ENCODE results near the gene ARAP2. TPM values are rescaled to one million over a fixed set of nuclear protein-coding genes. Genes with fewer than 3 reads are reported as not detected.

Gene ARAP2
- total and polyA plus RNA-seq, 8 donors, result 4.3 to 35.2 (median 6.0) TPM

DNA sequence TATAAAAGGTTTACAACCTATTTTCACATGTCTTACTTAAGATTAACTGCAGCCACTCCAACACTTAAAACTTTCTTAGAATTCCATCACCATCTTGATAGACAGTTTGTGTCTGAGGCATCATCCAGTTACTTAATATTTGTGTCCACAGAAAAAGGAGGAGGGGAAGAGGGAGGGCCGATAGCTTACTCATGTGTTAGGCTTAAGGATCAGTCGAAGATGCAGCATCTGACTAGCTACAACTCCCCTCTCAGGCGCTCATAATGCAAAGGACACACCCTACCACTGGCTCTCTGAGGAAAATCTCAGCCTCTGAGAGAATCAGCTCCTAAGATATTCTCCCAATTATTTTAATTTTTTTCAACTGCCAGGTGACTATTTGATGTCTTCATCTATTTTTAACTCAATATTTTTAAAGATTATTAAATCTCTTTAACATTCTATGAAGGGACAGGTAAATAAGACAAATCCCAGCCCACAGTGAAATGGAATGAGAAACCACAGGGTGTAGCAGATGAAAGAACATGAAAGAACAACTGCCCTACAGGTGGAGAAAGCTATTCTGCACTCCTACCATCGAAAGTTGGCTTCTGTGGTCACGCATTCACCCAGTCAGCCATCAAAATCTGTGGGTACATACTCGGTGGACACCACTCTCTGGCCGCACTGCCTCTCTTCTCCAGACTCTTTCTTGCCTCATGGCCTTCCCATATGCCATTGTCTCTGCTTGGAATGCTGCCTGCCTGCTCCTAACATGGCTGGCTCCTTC lies 48.0 kb downstream of the ARAP2 start:
- Histone ChIP-seq H3K36me3 (peaks cover 0 to 28% of the 10 kb centered on the region in 2 donors), H3K4me3 (no peak overlapping the region), H3K27me3 (no peaks in the 10 kb centered on the region), H3K27ac (no peak overlapping the region), H3K4me1 (no peaks in the 10 kb centered on the region), H3K9me3 (no peaks in the 10 kb centered on the region)
- no peak for DNase-seq
- intact Hi-C loops (cut with DNase I), result no loop called here
- ATAC-seq, result no peak
- no peak for TF ChIP-seq CTCF (IDR thresholded peaks at IDR 0.05)

- Histone ChIP-seq H3K36me3 (peaks cover 0 to 15% of the 10 kb centered on the region in 2 donors), H3K27ac (no peak overlapping the region), H3K4me1 (peaks cover 0 to 7% of the 10 kb centered on the region in 2 donors), H3K4me3 (no peak overlapping the region), H3K9me3 (no peaks in the 10 kb centered on the region), H3K27me3 (no peaks in the 10 kb centered on the region)
- ATAC-seq (no peak), DNase-seq (no peak)
- no peak for TF ChIP-seq CTCF (IDR thresholded peaks at IDR 0.05)
- intact Hi-C loops (cut with DNase I), result no loop called here
These were observed 51.4 kb downstream of the ARAP2 start for GRCh38 chr4:36192922-36193321.

DNA sequence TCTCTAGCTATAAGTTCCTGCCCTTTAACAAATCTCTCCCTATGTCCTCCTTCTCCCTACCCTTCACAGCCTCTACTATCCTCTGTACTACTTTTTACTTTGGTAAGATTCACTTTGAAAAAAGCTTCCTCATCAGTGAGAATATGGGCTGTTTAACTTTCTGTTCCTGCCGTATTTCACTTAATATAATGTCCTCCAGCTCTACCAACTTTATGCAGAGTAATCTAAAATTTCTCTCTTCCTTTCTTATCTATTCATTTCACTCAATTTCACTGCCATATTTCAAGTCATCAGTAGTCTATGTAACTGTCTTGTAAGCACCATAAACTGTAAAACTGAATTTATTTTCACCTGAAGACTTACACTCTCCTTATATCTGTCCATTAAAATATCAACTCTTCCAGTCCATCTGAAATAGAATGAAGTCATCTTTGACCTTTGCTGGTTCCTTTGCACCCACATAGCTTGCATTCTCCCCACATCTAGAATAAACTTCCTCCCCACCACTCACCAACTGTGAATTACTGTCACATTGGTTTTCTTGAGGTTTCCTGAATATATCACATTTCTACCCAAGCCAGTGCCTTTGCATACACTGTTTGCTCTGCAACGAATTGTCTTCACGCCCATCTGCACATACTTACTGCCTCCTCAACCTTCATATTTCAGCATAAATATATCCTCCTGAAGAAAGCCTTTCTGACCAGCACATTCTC lies 54.6 kb downstream of the ARAP2 start:
- Histone ChIP-seq H3K36me3 (peaks cover 0 to 29% of the 10 kb centered on the region in 2 donors), H3K4me1 (peaks cover 0 to 7% of the 10 kb centered on the region in 2 donors), H3K27ac (no peak overlapping the region), H3K4me3 (no peak overlapping the region), H3K27me3 (no peaks in the 10 kb centered on the region), H3K9me3 (no peaks in the 10 kb centered on the region)
- DNase-seq (no peak), ATAC-seq (no peak)
- TF ChIP-seq CTCF (IDR thresholded peaks at IDR 0.05), result no peak
- intact Hi-C loops (cut with DNase I), result no loop called here

DNA sequence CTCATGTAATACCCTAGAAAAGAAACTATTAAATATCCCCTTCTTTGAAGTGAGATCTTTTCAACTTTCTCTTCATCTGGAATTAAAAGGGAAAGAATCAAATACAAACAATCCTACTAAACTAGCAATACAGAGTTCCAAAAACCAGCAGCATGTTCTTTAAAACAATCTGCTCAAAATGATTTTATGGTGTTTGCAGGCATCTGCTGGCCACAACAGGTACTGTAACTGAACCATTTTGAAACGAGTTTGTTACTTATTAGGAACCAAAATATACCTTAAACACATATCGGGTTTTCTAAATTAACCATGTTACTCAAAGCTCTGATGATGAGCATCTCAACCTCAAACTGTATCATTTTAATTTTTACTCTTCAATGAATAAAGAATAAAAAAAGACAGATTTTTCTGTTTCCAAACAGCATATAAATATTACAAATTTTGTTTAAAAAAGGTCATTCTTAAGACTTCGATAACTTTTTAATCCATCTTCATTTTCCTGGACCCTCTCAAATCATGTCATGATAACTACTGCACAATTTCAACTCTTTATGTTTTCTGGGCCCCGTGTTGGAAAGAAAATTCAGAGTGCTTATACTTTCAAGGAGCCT lies 56.5 kb downstream of the ARAP2 start:
- Histone ChIP-seq H3K4me1 (peaks cover 0 to 7% of the 10 kb centered on the region in 2 donors), H3K36me3 (peaks cover 0 to 25% of the 10 kb centered on the region in 2 donors), H3K27me3 (no peaks in the 10 kb centered on the region), H3K4me3 (no peak overlapping the region), H3K27ac (no peak overlapping the region), H3K9me3 (no peaks in the 10 kb centered on the region)
- intact Hi-C loops (cut with DNase I), result no loop called here
- peak in 1 of 4 donors; percentile 31 for DNase-seq
- ATAC-seq, result no peak
- TF ChIP-seq CTCF (IDR thresholded peaks at IDR 0.05), result peak in 1 of 2 donors; percentile 13
